ENCODE data around the gene PPP4C. TPM values are rescaled to one million over a fixed set of nuclear protein-coding genes. Genes with fewer than 3 reads are reported as not detected.

The PPP4C gene
- total RNA-seq, result 98.4 and 178 TPM in 2 replicates

DNA sequence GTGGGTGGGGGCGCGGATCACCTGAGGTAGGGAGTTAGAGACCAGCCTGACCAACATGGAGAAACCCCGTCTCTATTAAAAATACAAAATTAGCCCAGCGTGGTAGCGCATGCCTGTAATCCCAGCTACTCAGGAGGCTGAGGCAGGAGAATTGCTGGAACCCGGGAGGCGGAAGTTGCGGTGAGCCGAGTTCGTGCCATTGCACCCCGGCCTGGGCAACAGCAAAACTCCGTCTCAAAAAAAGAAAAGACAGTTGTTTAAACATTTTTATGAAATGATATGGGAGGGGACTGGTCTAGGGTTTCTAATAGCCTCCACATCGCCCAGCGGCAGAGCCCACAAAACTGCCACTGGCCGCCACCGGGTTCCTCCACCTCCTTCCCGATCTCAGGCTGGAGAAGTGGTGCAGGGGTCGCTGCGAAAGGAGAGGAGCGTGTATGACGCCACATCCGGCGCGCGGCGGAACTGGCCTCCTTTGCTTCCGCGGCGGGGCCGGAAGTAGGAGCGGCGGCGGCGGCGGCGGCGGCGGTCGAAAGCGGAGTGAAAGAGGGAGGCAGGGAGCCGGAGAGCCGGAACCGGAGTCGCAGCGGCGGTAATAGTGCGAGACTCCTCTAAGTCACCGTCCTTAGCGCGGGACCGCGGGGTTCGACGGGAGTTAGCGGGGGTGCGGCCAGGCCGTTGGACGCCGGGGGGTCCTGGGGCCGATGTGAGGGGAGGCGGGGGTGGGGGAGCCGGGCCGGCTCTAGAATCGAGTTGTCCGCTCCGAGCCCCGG is at the start of gene PPP4C:
Gene PPP4C, plus strand, starts transcription at position 492 of the 773 bp plus-strand sequence. CDS start 384 bp downstream, outside the sequence.
- peak within 1 kb of the TSS; percentile 84 for H3K4me3 ChIP-seq (ENCODE audit: low read depth, low read length)
- DNase-seq (ENCODE audit: low read depth), result no peak
- no peak for TF ChIP-seq CTCF (conservative IDR thresholded peaks at IDR 0.05; ENCODE audit: low read depth, low read length)

GRCh38 chr16:30026449-30026848 is 49.3 kb upstream of the PPP4C start:
- no peak for DNase-seq (ENCODE audit: low read depth)
- no peak for TF ChIP-seq CTCF (conservative IDR thresholded peaks at IDR 0.05; ENCODE audit: low read depth, low read length)
- no peak overlapping the region for H3K4me3 ChIP-seq (ENCODE audit: low read depth, low read length)

DNA sequence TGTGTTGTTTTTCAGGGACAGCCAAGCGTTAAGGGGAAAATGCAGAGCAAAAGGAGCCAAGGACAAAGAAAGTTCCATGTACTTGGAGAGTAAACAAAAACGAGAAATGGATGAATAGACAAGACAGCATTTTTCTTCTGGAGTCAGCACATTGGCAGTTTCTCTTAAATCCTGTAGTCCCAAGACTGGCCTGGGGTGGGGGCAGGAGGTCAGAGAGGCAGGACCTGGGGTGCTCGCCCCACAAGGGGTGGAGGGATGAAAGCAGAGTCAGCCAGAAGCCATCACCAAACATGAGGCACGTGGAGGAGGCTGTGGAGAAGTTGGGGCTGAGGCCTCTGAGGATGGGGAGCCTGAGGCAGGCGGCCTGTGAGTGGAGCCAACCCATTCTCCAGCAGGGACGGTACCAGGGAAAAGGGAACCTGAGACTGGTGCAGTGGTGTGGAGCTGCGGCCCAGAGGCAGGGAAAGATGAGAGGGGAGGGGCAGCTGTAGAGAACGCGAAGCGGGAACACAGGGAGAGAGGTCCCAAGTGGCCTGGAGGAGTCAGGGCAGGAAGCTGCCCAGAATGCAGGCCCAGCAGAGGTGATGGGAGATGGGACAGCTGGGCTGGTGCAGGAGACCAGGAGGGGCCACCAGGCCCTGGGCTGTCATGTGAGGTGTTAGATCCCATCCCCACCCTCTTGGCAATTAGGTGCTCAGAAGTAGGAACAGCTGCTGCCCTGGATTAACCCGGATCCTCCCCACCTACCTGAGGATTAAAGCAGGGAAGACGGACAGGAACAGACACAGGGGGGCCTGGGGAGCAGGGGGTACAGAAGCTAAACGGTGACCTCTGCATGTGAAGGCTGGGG is 48.0 kb upstream of the PPP4C start:
- no peak for TF ChIP-seq CTCF (conservative IDR thresholded peaks at IDR 0.05; ENCODE audit: low read depth, low read length)
- DNase-seq (ENCODE audit: low read depth), result no peak

GRCh38 chr16:30028438-30029076 is 47.2 kb upstream of the PPP4C start:
- no peak for DNase-seq (ENCODE audit: low read depth)
- no peak for TF ChIP-seq CTCF (conservative IDR thresholded peaks at IDR 0.05; ENCODE audit: low read depth, low read length)
- no peak overlapping the region for H3K4me3 ChIP-seq (ENCODE audit: low read depth, low read length)

More for the DNA sequence above, 48.0 kb upstream of the PPP4C start:
- no peak overlapping the region for H3K4me3 ChIP-seq (ENCODE audit: low read depth, low read length)

DNA sequence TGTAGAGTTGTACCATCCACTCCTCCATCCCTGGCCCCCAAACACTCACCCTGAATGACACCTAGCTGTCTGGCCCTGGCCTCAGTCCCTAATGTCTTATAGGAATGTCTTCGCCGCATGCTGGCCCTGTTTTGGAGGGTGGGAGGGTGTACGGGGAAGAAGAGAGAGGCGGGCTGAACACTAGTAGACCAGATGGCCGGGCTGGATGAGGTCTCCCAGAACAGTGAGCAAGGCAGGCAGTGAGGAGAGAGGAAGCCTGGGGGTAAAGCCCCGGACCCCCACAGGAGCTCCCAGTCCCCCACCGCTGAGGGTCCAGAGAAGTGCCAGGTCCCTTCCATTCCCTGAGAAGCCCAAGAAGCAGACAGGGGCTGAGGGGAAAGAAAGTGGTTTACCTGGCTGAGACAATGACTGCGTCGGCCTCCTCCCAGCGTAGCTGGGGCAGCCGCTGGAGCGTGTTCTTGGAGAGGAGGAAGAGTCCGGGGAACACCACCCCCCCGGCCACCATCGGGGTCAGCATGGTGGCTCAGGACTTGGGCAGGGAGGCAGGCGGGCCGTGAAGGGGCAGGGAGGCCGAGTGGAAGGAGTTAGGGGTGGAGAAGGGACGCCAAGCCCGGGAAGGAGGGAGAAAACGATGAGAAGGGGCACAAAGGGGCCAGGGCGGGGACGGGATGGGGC is 45.6 kb upstream of the PPP4C start:
- TF ChIP-seq CTCF (conservative IDR thresholded peaks at IDR 0.05; ENCODE audit: low read depth, low read length), result no peak
- no peak overlapping the region for H3K4me3 ChIP-seq (ENCODE audit: low read depth, low read length)
- no peak for DNase-seq (ENCODE audit: low read depth)

DNA sequence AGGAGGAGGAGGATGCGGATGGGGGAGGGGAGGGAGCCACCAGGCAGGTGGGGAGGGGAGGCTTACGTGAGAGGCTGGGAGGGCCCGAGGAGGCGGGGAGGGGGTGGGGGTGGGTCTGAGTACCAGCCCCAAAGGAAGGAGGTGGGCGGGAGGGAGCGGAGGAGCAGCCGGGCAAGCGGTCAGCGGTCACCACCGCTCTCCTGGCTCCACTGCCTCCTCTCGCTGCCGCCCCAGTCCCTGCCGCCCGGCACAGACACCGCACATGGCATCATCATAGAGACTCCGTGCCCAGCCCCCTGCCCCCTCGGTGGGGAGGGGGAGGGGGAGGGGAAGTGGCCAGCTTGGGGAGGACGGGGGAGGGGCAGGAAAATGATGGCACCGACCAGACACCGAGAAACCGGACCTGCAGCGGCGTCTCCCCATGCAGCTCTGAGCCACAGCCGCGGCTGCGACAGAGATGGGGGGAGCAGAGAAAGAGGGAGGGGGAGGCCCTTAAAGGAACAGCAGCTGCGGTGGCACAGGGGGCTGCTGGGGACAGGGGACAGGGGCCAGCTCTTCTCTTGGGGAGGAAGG is 44.9 kb upstream of the PPP4C start, which contains the start of gene TLCD3B:
Gene TLCD3B, minus strand, starts transcription at position 431 of the 573 bp plus-strand sequence. CDS start 744 bp downstream, outside the sequence.
- no peak within 1 kb of the TSS for H3K4me3 ChIP-seq (ENCODE audit: low read depth, low read length)
- no peak for TF ChIP-seq CTCF (conservative IDR thresholded peaks at IDR 0.05; ENCODE audit: low read depth, low read length)
- no peak for DNase-seq (ENCODE audit: low read depth)
